Fibroblast of pulmonary artery (primary cell): ENCODE measurements around the gene ADAR.
A peak's percentile ranks its signal among the peaks of the same experiment; 100 is the strongest.

Experiments
- DNase-seq: peaks from one replicate; pipeline ENCODE4 v3.0.0-alpha.2; 2010; ENCODE audit warnings: low read depth
- H3K4me3 ChIP-seq: replicated peaks from 2 replicates; pipeline ENCODE4 v1.5.1; 2011; ENCODE audit warnings: low read depth, mild to moderate bottlenecking, control low read depth, low read length, moderate library complexity
- CTCF ChIP-seq: IDR thresholded peaks from 2 replicates; pipeline ENCODE4 v1.5.1; 2011; ENCODE audit warnings: mild to moderate bottlenecking, control low read depth, low read length, inconsistent platforms; ENCODE audit errors: missing control alignments

Gene ADAR

GRCh38 chr1:154595621-154596020 is 12.4 kb downstream of the ADAR start:
- H3K4me3 ChIP-seq, result no peak overlapping the region
- peak; percentile 13 for DNase-seq
- TF ChIP-seq CTCF, result no peak

- H3K4me3 ChIP-seq, result no peak overlapping the region
- DNase-seq, result no peak
- no peak for TF ChIP-seq CTCF
Observed at GRCh38 chr1:154594811-154595210, 13.2 kb downstream of the ADAR start.

- no peak overlapping the region for H3K4me3 ChIP-seq
- DNase-seq, result no peak
- TF ChIP-seq CTCF, result no peak
Observed at GRCh38 chr1:154593390-154593789, 14.6 kb downstream of the ADAR start.

- no peak overlapping the region for H3K4me3 ChIP-seq
- DNase-seq, result no peak
- no peak for TF ChIP-seq CTCF
Observed at GRCh38 chr1:154591206-154591605, 16.8 kb downstream of the ADAR start.

GRCh38 chr1:154590756-154591155 is 17.2 kb downstream of the ADAR start:
- no peak overlapping the region for H3K4me3 ChIP-seq
- no peak for DNase-seq
- no peak for TF ChIP-seq CTCF

GRCh38 chr1:154589780-154590179 is 18.2 kb downstream of the ADAR start:
- TF ChIP-seq CTCF, result no peak
- H3K4me3 ChIP-seq, result no peak overlapping the region
- DNase-seq, result no peak

- DNase-seq, result no peak
- no peak for TF ChIP-seq CTCF
Observed at GRCh38 chr1:154586641-154587040, 21.3 kb downstream of the ADAR start.

More at GRCh38 chr1:154586641-154587040, 21.3 kb downstream of the ADAR start:
- H3K4me3 ChIP-seq, result no peak overlapping the region
